Loucy (cell line): Measurements from ENCODE around the gene B3GALT6.

Experiments used
- EZH2phosphoT487 ChIP-seq: fragments of 200-600 bp; IDR thresholded peaks from 2 replicates; pipeline ENCODE4 v1.6.1; 2018; ENCODE audit warnings: antibody characterized with exemption, mild to moderate bottlenecking, moderate library complexity, borderline replicate concordance
- TF ChIP-seq, protein P1 (sequence below): fragments of 200-600 bp; sonication (generic); conservative IDR thresholded peaks from 2 replicates; pipeline ENCODE4 v1.5.1; 2014; ENCODE audit warnings: mild to moderate bottlenecking, antibody characterized with exemption, low read length

GRCh38 chr1:1213345-1214265, 18.4 kb upstream of the B3GALT6 start, which contains the start of gene TNFRSF4:
- TF ChIP-seq, protein P1, sequence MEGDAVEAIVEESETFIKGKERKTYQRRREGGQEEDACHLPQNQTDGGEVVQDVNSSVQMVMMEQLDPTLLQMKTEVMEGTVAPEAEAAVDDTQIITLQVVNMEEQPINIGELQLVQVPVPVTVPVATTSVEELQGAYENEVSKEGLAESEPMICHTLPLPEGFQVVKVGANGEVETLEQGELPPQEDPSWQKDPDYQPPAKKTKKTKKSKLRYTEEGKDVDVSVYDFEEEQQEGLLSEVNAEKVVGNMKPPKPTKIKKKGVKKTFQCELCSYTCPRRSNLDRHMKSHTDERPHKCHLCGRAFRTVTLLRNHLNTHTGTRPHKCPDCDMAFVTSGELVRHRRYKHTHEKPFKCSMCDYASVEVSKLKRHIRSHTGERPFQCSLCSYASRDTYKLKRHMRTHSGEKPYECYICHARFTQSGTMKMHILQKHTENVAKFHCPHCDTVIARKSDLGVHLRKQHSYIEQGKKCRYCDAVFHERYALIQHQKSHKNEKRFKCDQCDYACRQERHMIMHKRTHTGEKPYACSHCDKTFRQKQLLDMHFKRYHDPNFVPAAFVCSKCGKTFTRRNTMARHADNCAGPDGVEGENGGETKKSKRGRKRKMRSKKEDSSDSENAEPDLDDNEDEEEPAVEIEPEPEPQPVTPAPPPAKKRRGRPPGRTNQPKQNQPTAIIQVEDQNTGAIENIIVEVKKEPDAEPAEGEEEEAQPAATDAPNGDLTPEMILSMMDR: no peak
- no peak for TF ChIP-seq EZH2phosphoT487
